B cell (primary cell): Measurements from ENCODE around the gene IPO13.

Experiments used
- CTCF ChIP-seq: fragments of 200-600 bp; IDR thresholded peaks from one replicate; pipeline ENCODE4 v1.8.0; 2022; ENCODE audit warnings: antibody characterized with exemption, mild to moderate bottlenecking
- EZH2 ChIP-seq: IDR thresholded peaks from 2 replicates; pipeline ENCODE4 v1.6.1; 2012; ENCODE audit warnings: borderline replicate concordance, low read depth, mild to moderate bottlenecking, moderate library complexity, low read length; ENCODE audit not compliant: insufficient read depth, poor library complexity, severe bottlenecking

- TF ChIP-seq CTCF (no peak), EZH2 (no peak)
These were observed 34.9 kb downstream of the IPO13 start for GRCh38 chr1:43981636-43982035.
